ENCODE measurements around the gene RO60. TPM values are rescaled to one million over a fixed set of nuclear protein-coding genes. Genes with fewer than 3 reads are reported as not detected.
"Not testable (repeated sequence)": the region's sequence is repeated elsewhere in the genome, so short reads cannot be mapped to it uniquely, and the experiment has no call there.

Gene RO60
- total and polyA plus RNA-seq, 3 donors from 2014 or later, result 26.7 to 96.3 (median 95.8) TPM

DNA sequence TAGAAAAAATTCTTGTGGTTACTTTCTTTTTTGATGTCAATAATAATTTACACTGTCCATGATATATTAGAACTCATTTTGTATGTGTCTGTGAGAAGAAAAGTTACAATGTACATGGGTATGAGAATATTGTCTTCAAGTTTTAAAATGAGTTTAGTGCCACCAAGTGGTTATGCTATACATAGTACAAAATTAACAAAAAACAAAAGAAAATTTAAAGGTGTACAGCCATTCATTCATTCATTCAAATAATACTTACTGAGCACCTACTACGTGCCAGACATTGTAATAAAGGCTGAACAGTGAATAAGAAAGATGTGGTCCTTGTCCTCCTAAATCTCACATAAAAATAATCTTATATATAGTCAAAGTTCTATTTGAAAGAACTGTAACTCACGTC lies 28.0 kb upstream of the RO60 start:
- Histone ChIP-seq H3K9me3 (no peaks in the 10 kb centered on the region), H3K4me1 (no peaks in the 10 kb centered on the region), H3K27me3 (no peaks in the 10 kb centered on the region), H3K4me3 (no peak overlapping the region), H3K36me3 (ENCODE audit: low read depth, missing control alignments) (no peaks in the 10 kb centered on the region), H3K27ac (no peak overlapping the region)
- TF ChIP-seq POLR2A (IDR thresholded peaks at IDR 0.05), result no peak
- TF ChIP-seq, protein P1, sequence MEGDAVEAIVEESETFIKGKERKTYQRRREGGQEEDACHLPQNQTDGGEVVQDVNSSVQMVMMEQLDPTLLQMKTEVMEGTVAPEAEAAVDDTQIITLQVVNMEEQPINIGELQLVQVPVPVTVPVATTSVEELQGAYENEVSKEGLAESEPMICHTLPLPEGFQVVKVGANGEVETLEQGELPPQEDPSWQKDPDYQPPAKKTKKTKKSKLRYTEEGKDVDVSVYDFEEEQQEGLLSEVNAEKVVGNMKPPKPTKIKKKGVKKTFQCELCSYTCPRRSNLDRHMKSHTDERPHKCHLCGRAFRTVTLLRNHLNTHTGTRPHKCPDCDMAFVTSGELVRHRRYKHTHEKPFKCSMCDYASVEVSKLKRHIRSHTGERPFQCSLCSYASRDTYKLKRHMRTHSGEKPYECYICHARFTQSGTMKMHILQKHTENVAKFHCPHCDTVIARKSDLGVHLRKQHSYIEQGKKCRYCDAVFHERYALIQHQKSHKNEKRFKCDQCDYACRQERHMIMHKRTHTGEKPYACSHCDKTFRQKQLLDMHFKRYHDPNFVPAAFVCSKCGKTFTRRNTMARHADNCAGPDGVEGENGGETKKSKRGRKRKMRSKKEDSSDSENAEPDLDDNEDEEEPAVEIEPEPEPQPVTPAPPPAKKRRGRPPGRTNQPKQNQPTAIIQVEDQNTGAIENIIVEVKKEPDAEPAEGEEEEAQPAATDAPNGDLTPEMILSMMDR (IDR thresholded peaks at IDR 0.05), result no peak
- DNase-seq, result no peak
- intact Hi-C loops (cut with DNase I; ENCODE audit: low total_unique reads), result no loop called here
- 83 to 87% methylated on average over 2 of the region's 2 CpGs for WGBS, 2 donors

DNA sequence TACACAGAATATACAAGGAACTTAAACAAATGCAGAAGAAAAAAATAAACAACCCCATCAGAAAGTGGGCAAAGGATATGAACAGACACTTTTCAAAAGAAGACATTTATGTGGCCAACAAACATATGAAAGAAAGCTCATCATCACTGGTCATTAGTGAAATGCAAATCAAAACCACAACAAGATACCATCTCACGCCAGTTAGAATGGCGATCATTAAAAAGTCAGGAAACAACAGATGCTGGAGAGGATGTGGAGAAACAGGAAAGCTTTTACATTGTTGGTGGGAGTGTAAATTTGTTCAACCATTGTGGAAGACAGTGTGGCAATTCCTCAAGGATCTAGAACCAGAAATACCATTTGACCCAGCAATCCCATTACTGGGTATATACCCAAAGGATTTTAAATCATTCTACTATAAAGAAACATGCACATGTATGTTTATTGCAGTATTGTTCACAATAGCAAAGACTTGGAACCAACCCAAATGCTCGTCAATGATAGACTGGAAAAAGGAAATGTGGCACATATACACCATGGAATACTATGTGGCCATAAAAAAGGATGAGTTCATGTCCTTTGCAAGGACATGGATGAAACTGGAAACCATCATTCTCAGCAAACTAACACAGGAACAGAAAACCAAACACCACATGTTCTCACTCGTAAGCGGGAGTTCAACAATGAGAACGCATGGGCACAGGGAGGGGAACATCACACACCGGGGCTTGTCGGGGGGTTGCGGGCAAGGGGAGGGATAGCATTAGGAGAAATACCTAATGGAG lies 26.6 kb upstream of the RO60 start:
- H3K4me3 ChIP-seq; H3K27me3 ChIP-seq; H3K36me3 ChIP-seq (ENCODE audit: low read depth, missing control alignments); H3K27ac ChIP-seq; DNase-seq; H3K4me1 ChIP-seq; H3K9me3 ChIP-seq; intact Hi-C loops (cut with DNase I; ENCODE audit: low total_unique reads): not testable (repeated sequence)
- 90 to 97% methylated on average over 9 of the region's 9 CpGs for WGBS, 2 donors

DNA sequence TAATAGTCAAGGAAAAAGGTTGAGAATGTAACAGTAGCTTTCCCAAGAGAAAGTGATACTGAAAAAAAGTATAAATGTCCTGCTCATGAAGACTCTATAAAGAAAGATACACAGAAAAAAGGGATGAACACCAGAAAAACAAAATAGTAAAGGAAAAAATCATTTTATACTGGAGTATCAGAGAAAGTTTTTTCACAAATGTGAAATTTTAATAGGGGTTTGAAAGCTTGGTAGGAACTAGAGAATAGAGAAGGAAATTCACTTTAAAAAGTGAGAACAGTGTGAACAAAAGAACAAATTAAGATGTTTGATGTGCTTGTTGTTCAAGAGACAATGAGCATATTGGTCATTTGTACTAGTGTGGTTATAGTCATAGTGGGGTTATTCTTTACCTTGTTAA lies 25.8 kb upstream of the RO60 start:
- no peak for DNase-seq
- no peaks in the 10 kb centered on the region for H3K4me1 ChIP-seq
- no peak for TF ChIP-seq POLR2A (IDR thresholded peaks at IDR 0.05)
- TF ChIP-seq, protein P1 (IDR thresholded peaks at IDR 0.05), result no peak
- H3K36me3 ChIP-seq (ENCODE audit: low read depth, missing control alignments), result no peaks in the 10 kb centered on the region
- H3K27ac ChIP-seq, result no peak overlapping the region
- H3K9me3 ChIP-seq, result no peaks in the 10 kb centered on the region
- intact Hi-C loops (cut with DNase I; ENCODE audit: low total_unique reads), result no loop called here
- no peaks in the 10 kb centered on the region for H3K27me3 ChIP-seq
- H3K4me3 ChIP-seq, result no peak overlapping the region

- no peaks in the 10 kb centered on the region for H3K27me3 ChIP-seq
- H3K27ac ChIP-seq, result no peak overlapping the region
- H3K4me1 ChIP-seq, result no peaks in the 10 kb centered on the region
- TF ChIP-seq, protein P1 (IDR thresholded peaks at IDR 0.05), result no peak
- no peak for TF ChIP-seq POLR2A (IDR thresholded peaks at IDR 0.05)
- no peaks in the 10 kb centered on the region for H3K9me3 ChIP-seq
- no peak overlapping the region for H3K4me3 ChIP-seq
- H3K36me3 ChIP-seq (ENCODE audit: low read depth, missing control alignments), result no peaks in the 10 kb centered on the region
- 98% methylated on average over 3 of the region's 3 CpGs for WGBS, 2 donors
- DNase-seq, result no peak
- intact Hi-C loops (cut with DNase I; ENCODE audit: low total_unique reads), result no loop called here
These were observed 22.9 kb upstream of the RO60 start for GRCh38 chr1:193036337-193037047.

DNA sequence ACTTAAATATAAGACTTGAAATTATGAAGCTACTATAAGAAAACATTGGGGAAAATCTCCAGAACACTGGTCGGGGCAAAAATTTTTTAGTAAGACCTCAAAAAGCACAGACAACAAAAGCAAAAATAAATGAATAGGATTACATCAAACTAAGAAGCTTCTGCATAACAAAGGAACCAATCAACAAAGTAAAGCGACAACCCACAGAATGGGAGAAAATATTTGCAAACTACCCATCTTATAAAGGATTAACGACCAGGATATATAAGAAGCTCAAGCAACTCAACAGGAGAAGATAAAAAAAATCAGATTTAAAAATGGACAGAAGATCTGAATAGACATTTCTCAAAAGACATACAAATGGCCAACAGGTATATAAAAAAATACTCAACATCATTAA lies 19.4 kb upstream of the RO60 start:
- no peak for DNase-seq
- H3K4me1 ChIP-seq, result no peaks in the 10 kb centered on the region
- TF ChIP-seq, protein P1 (IDR thresholded peaks at IDR 0.05), result no peak
- no peak for TF ChIP-seq POLR2A (IDR thresholded peaks at IDR 0.05)
- no peaks in the 10 kb centered on the region for H3K9me3 ChIP-seq
- H3K4me3 ChIP-seq, result no peak overlapping the region
- no peaks in the 10 kb centered on the region for H3K36me3 ChIP-seq (ENCODE audit: low read depth, missing control alignments)
- 84 to 89% methylated on average over 3 of the region's 3 CpGs for WGBS, 2 donors
- no peak overlapping the region for H3K27ac ChIP-seq
- no peaks in the 10 kb centered on the region for H3K27me3 ChIP-seq
- intact Hi-C loops (cut with DNase I; ENCODE audit: low total_unique reads), result no loop called here
